Left ventricle myocardium superior (tissue), 1 donor: ENCODE results near the gene KRTAP10-12. TPM values are rescaled to one million over a fixed set of nuclear protein-coding genes. Genes with fewer than 3 reads are reported as not detected.

ENCODE experiments used
- ATAC-seq: fragments of 200-7000 bp; cut with Tn5 transposase; one replicate; pipeline ENCODE4 v1.9.1; 2020; ENCODE audit warnings: mild to moderate bottlenecking, moderate library complexity
- DNase-seq: peaks from one replicate; pipeline ENCODE4 v3.0.0-alpha.2; 2020
- intact Hi-C: fragments of 100-400 bp; cut with micrococcal nuclease; formaldehyde crosslinking; loops from one replicate; pipeline ENCODE4 v1.11.0; 2022
- total RNA-seq: library from RNA; stranded (reverse); fragmentation: NEBNext Ultra II Directional; extraction: Animal tissue kit (Norgen Biotek cat#: 25700); gene quantifications from one replicate; pipeline ENCODE4 v1.2.1, GENCODE V29; 2021
- donor health status: DM: no; HTN: yes; CAD: no; lungs with severe emphysema.

KRTAP10-12 gene
- total RNA-seq, 1 donor from 2014 or later, result not detected

DNA sequence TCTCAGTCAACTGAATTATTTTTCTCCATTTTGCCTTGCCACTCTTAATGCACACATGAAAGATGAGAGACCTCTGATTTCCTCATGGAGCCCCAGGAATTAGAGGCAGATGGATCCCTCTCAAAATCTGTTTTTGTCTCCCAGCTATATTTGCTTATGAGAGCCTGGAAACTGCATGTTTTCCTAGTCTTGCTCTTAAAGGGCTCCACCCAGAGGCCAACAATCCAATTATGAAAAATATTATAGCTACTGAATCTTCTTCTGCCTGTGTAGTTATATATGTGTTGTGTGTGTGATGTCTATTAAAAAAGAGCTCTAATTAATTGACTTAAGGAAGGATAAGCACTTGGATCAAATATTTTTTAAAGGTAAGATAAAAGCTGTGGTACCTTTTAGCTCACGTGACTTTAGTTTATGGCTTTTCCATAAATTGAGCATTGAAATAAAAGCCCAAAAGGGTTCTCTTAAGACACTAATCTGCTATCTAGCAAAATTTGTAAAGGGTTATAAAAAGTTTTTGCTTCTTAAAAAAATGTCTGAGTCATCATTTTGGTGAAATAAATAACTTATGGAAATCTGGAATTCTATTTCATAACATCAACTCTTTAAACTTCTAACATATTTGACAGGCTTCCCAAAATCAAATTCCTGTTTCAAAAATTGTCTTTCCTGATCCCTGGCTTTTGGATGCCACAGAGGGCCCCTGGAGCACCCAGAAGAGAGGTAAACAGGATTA lies 45.6 kb downstream of the KRTAP10-12 start:
- intact Hi-C loops, result no loop called here
- ATAC-seq (no peak), DNase-seq (no peak)

Other genes with a start within 250 kb of the KRTAP10-12 start
- 2.1 TPM for gene LRRC3, start 241.7 kb upstream of the KRTAP10-12 start, total RNA-seq
- gene KRTAP10-1, start 157.0 kb upstream of the KRTAP10-12 start, total RNA-seq, result not detected
- not detected for gene KRTAP10-2, start 145.7 kb upstream of the KRTAP10-12 start, total RNA-seq
- gene KRTAP10-3, start 138.4 kb upstream of the KRTAP10-12 start, total RNA-seq, result not detected
- gene KRTAP10-4, start 123.4 kb upstream of the KRTAP10-12 start, total RNA-seq, result not detected
- not detected for gene KRTAP10-5, start 116.6 kb upstream of the KRTAP10-12 start, total RNA-seq
- gene KRTAP10-6, start 104.7 kb upstream of the KRTAP10-12 start, total RNA-seq, result not detected
- gene KRTAP10-7, start 96.6 kb upstream of the KRTAP10-12 start, total RNA-seq, result not detected
- not detected for gene KRTAP10-8, start 85.1 kb upstream of the KRTAP10-12 start, total RNA-seq
- gene KRTAP10-9, start 70.1 kb upstream of the KRTAP10-12 start, total RNA-seq, result not detected
- gene KRTAP10-10, start 59.8 kb upstream of the KRTAP10-12 start, total RNA-seq, result not detected
- gene KRTAP10-11, start 50.8 kb upstream of the KRTAP10-12 start, total RNA-seq, result not detected
- not detected for gene KRTAP12-4, start 42.5 kb upstream of the KRTAP10-12 start, total RNA-seq
- gene KRTAP12-3, start 39.2 kb upstream of the KRTAP10-12 start, total RNA-seq, result not detected
- not detected for gene KRTAP12-2, start 30.2 kb upstream of the KRTAP10-12 start, total RNA-seq
- gene KRTAP12-1, start 15.0 kb upstream of the KRTAP10-12 start, total RNA-seq, result not detected
- 2.7 TPM for gene TSPEAR, start 14.4 kb downstream of the KRTAP10-12 start, total RNA-seq
- gene UBE2G2, start 104.6 kb downstream of the KRTAP10-12 start, total RNA-seq, result 70.0 TPM
- 72.2 TPM for gene SUMO3, start 120.9 kb downstream of the KRTAP10-12 start, total RNA-seq
- 143 TPM for gene PTTG1IP, start 176.5 kb downstream of the KRTAP10-12 start, total RNA-seq
- 26.5 TPM for gene ITGB2, start 223.7 kb downstream of the KRTAP10-12 start, total RNA-seq
- 69.9 TPM for gene SLX9, start 242.9 kb downstream of the KRTAP10-12 start, total RNA-seq